ENCODE results near the gene YPEL1.

DNA sequence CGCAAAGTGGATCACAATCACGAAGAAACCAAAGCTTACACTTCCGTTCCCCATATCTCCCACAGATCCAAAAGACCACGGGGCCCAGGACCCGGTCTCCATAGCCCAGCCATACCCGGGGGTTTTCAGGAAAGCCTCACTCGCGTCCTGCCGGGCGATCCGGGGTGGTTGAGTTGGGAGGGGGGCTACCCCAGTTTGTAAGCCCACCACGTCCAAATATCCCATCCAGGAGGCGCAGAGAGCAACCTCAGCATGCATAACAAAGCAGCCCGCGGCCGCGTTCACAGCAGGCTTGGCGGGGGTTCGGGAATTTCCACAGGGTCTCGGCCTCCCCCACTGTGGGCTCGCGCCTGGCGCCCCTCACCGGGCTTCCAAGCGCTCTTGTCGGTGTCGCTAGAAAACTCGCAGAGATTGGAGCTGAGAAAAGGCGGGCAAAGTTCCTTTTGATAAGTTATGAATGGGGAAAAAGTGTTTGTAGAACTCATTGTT, 84.0 kb downstream of the YPEL1 start:
- TF ChIP-seq, protein P1, sequence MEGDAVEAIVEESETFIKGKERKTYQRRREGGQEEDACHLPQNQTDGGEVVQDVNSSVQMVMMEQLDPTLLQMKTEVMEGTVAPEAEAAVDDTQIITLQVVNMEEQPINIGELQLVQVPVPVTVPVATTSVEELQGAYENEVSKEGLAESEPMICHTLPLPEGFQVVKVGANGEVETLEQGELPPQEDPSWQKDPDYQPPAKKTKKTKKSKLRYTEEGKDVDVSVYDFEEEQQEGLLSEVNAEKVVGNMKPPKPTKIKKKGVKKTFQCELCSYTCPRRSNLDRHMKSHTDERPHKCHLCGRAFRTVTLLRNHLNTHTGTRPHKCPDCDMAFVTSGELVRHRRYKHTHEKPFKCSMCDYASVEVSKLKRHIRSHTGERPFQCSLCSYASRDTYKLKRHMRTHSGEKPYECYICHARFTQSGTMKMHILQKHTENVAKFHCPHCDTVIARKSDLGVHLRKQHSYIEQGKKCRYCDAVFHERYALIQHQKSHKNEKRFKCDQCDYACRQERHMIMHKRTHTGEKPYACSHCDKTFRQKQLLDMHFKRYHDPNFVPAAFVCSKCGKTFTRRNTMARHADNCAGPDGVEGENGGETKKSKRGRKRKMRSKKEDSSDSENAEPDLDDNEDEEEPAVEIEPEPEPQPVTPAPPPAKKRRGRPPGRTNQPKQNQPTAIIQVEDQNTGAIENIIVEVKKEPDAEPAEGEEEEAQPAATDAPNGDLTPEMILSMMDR (IDR thresholded peaks at IDR 0.05; ENCODE audit: low read length), result no peak
- no peak for TF ChIP-seq EZH2 (IDR thresholded peaks at IDR 0.05; ENCODE audit: borderline replicate concordance, low read length)

Measured in OCI-LY1 (cell line).